Measurements from ENCODE around the gene UBTD2. TPM values are rescaled to one million over a fixed set of nuclear protein-coding genes. Genes with fewer than 3 reads are reported as not detected.

UBTD2 gene
- total RNA-seq, 4 donors from 2014 or later = 17.3 to 26.6 (median 20.2) TPM

DNA sequence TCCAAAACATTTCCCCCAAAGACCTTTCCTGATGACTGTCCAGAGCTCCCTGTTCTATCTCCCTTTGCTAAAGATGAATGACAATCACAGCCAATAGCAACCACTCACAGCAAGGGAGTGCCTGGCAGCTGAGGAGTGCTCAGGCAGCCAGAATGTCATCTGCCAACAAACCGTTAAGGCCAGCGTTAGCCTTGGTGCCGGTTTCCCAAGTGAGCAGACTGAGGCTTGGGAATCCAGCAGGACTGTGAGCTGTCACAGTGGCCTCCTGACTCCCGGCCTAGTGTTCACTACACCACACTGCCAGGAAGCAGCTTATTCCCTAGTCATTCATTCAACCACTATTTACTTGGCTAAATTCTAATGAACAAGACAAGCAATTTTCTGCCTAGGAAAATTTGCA is 120.2 kb downstream of the UBTD2 start:
- no peaks in the 10 kb centered on the region for H3K9me3 ChIP-seq
- H3K36me3 ChIP-seq = no peaks in the 10 kb centered on the region
- no CpG with 5 or more reads among the region's 4 CpGs for WGBS, 2 donors (ENCODE audit: low coverage in 1 of 2)
- peaks cover 0 to 59% (median 28%) of the 10 kb centered on the region in 3 donors for H3K4me1 ChIP-seq
- H3K27ac ChIP-seq = peak overlapping the region in 3 of 4 donors; percentile 48 to 73 (median 52)
- TF ChIP-seq POLR2AphosphoS5 (IDR thresholded peaks at IDR 0.05) = no peak
- TF ChIP-seq, protein P1, sequence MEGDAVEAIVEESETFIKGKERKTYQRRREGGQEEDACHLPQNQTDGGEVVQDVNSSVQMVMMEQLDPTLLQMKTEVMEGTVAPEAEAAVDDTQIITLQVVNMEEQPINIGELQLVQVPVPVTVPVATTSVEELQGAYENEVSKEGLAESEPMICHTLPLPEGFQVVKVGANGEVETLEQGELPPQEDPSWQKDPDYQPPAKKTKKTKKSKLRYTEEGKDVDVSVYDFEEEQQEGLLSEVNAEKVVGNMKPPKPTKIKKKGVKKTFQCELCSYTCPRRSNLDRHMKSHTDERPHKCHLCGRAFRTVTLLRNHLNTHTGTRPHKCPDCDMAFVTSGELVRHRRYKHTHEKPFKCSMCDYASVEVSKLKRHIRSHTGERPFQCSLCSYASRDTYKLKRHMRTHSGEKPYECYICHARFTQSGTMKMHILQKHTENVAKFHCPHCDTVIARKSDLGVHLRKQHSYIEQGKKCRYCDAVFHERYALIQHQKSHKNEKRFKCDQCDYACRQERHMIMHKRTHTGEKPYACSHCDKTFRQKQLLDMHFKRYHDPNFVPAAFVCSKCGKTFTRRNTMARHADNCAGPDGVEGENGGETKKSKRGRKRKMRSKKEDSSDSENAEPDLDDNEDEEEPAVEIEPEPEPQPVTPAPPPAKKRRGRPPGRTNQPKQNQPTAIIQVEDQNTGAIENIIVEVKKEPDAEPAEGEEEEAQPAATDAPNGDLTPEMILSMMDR (IDR thresholded peaks at IDR 0.05) = no peak
- no peak for TF ChIP-seq EP300 (IDR thresholded peaks at IDR 0.05)
- TF ChIP-seq POLR2A (IDR thresholded peaks at IDR 0.05) = no peak
- ATAC-seq = peak; percentile 32
- no peak overlapping the region for H3K4me3 ChIP-seq
- no peaks in the 10 kb centered on the region for H3K27me3 ChIP-seq

DNA sequence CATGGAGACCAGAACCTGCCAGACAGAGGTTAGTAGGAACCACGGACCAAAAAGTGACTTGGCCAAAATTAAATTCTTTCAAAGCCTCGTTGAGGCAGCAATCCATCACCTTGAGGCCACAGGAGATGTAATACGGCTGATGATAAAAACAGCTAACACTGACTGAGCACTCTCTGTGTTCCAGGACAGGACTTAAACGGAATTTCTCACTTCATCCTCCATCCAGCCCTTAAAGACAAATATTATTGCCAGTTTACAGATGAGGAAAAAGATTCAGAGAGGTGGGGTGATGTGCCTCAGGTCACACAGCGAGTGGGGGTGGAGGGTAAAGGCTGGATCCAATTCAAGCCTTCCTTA is 120.6 kb downstream of the UBTD2 start:
- 50 to 60% methylated on average over 2 to 5 of the region's 5 CpGs for WGBS, 2 donors (ENCODE audit: low coverage in 1 of 2)
- no peak for ATAC-seq
- H3K27me3 ChIP-seq = no peaks in the 10 kb centered on the region
- H3K4me1 ChIP-seq = peaks cover 0 to 55% (median 25%) of the 10 kb centered on the region in 3 donors
- no peak for TF ChIP-seq POLR2AphosphoS5 (IDR thresholded peaks at IDR 0.05)
- no peak for TF ChIP-seq POLR2A (IDR thresholded peaks at IDR 0.05)
- TF ChIP-seq, protein P1 (IDR thresholded peaks at IDR 0.05) = no peak
- TF ChIP-seq EP300 (IDR thresholded peaks at IDR 0.05) = no peak
- H3K4me3 ChIP-seq = no peak overlapping the region
- peak overlapping the region in 3 of 4 donors; percentile 48 to 73 (median 52) for H3K27ac ChIP-seq
- no peaks in the 10 kb centered on the region for H3K36me3 ChIP-seq
- H3K9me3 ChIP-seq = no peaks in the 10 kb centered on the region

DNA sequence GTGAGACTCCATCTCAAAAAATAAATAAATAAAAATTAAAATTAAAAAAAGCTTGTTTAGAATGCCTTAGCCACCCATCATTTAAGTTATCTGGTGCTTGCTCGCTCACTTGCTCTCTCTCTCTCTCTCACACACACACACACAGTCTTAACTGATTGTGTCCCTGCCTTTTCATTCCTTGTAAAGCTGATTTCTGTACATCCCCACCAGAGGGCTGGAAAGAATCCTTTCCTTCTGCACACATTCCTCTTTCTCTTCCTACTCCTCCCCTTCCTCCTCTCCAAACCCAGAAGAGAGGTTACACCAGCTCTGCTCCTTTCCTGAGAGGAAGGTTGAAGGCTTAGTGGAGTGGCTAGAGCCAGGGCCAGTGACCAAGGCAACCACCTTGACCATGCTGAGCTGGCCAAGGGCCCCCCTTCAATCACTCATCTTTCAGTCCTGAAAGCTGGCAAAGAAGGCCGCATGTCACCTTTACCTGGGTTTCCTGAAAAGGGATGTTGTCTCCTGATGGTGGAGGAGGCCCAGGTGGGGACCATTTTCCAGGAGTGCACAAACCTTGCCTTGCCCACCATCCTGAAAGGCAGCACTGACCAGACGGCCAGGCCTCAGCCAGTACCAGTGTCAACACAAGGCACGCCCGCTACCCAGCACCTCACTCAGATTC is 121.1 kb downstream of the UBTD2 start:
- Histone ChIP-seq H3K27ac (peak overlapping the region in 3 of 4 donors; percentile 48 to 73 (median 52)), H3K27me3 (no peaks in the 10 kb centered on the region), H3K4me1 (peaks cover 0 to 50% (median 23%) of the 10 kb centered on the region in 3 donors), H3K9me3 (no peaks in the 10 kb centered on the region), H3K36me3 (peaks cover 0 to 5% of the 10 kb centered on the region in 2 donors), H3K4me3 (no peak overlapping the region)
- TF ChIP-seq POLR2AphosphoS5 (IDR thresholded peaks at IDR 0.05) (no peak), POLR2A (IDR thresholded peaks at IDR 0.05) (no peak), EP300 (IDR thresholded peaks at IDR 0.05) (no peak)
- TF ChIP-seq, protein P1 (IDR thresholded peaks at IDR 0.05) = no peak
- 86 to 92% methylated on average over 1 to 2 of the region's 5 CpGs for WGBS, 2 donors (ENCODE audit: low coverage in 1 of 2)
- ATAC-seq = no peak

DNA sequence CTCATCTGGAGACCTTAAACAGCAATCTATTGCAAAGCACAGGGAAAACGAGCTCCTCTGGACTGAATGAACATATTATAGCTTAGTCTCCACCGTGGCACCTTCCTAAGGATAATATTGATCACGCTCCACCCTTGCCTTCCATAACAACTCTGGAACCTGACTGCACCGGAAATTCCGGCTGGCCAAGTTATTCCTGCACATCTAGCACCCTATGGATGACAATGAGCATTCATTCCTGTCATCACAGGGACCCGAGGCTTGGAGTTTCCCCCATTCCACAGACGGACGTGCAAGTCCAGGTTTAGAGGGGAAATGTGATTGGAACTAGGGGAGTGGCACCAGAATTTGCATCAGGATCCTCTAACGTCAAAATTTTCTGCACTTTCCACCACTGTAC is 123.1 kb downstream of the UBTD2 start:
- 70 to 81% methylated on average over 2 to 9 of the region's 9 CpGs for WGBS, 2 donors (ENCODE audit: low coverage in 1 of 2)
- Histone ChIP-seq H3K27me3 (no peaks in the 10 kb centered on the region), H3K4me3 (no peak overlapping the region), H3K27ac (no peak overlapping the region), H3K9me3 (no peaks in the 10 kb centered on the region), H3K4me1 (peaks cover 0 to 36% (median 17%) of the 10 kb centered on the region in 3 donors), H3K36me3 (peaks cover 0 to 16% of the 10 kb centered on the region in 2 donors)
- TF ChIP-seq POLR2AphosphoS5 (IDR thresholded peaks at IDR 0.05) = no peak
- TF ChIP-seq, protein P1 (IDR thresholded peaks at IDR 0.05) = no peak
- TF ChIP-seq EP300 (IDR thresholded peaks at IDR 0.05) = no peak
- TF ChIP-seq POLR2A (IDR thresholded peaks at IDR 0.05) = no peak
- ATAC-seq = no peak

Small RNAs within 50 kb of the gene (small RNA-seq; reads per million reads assigned to genes)
- gene RF00191 = 0 reads per million in 4 donors

Other genes starting within 250 kb of the UBTD2 start
- 10 to 100 TPM; 14.1 to 30.4 (median 19.4) TPM for gene STK10, start 95.5 kb downstream of the UBTD2 start, total RNA-seq
- not detected for gene EFCAB9, start 89.6 kb downstream of the UBTD2 start, total RNA-seq
- 10 to 100 TPM; 40.2 to 80.9 (median 56.0) TPM for gene SH3PXD2B, start 170.8 kb upstream of the UBTD2 start, total RNA-seq